K562 (cell line): ENCODE results near the gene PEX11A. TPM values are rescaled to one million over a fixed set of nuclear protein-coding genes. Genes with fewer than 3 reads are reported as not detected.
A peak's percentile ranks its signal among the peaks of the same experiment; 100 is the strongest.

Source experiments
- CREM ChIP-seq: IDR thresholded peaks from 2 replicates; pipeline ENCODE4 v1.6.1; 2014; ENCODE audit warnings: antibody characterized with exemption, low read depth
- DACH1 ChIP-seq: fragments of 450-650 bp; IDR thresholded peaks from 2 replicates; pipeline ENCODE4 v1.6.1; 2018; ENCODE audit not compliant: partially characterized antibody
- DEAF1 ChIP-seq: fragments of 450-650 bp; formaldehyde crosslinking; IDR thresholded peaks from 2 replicates; pipeline ENCODE4 v1.4.0; 2020; ENCODE audit warnings: mild to moderate bottlenecking, moderate library complexity
- NFE2L1 ChIP-seq: fragments of 450-650 bp; IDR thresholded peaks from 2 replicates; pipeline ENCODE4 v1.6.1; 2016; ENCODE audit warnings: missing genetic modification characterization, low read depth, mild to moderate bottlenecking, missing compliant biosample characterization, moderate library complexity, borderline replicate concordance
- PBX2 ChIP-seq, 2 experiments: IDR thresholded peaks in 1 of 2; conservative IDR thresholded peaks in 1 of 2; 2 replicates each; pipeline ENCODE4 v1.6.1; 2016; ENCODE audit warnings: low read depth in 2 of 2, mild to moderate bottlenecking in 1 of 2, missing compliant biosample characterization in 1 of 2, missing genetic modification characterization in 1 of 2, moderate library complexity in 1 of 2
- PRPF4 ChIP-seq: fragments of 200-400 bp; formaldehyde crosslinking; IDR thresholded peaks from one replicate; pipeline ENCODE4 v1.6.1; 2017; ENCODE audit warnings: low read length, low read depth, mild to moderate bottlenecking; ENCODE audit not compliant: insufficient read depth, poor library complexity, severe bottlenecking
- RAD21 ChIP-seq, 2 experiments: fragments of 250-450 bp in 1 of 2; fragments of 450-650 bp in 1 of 2; sonication (Bioruptor Pico) in 1 of 2; formaldehyde crosslinking in 1 of 2; IDR thresholded peaks in 1 of 2; conservative IDR thresholded peaks in 1 of 2; 2 replicates each; pipeline versions ENCODE4 v1.4.0 to v1.8.0; 2020 to 2022; ENCODE audit warnings: mild to moderate bottlenecking in 2 of 2, moderate library complexity in 1 of 2
- SFPQ ChIP-seq: fragments of 200-400 bp; formaldehyde crosslinking; IDR thresholded peaks from 2 replicates; pipeline ENCODE4 v1.6.1; 2017; ENCODE audit warnings: mild to moderate bottlenecking, low read depth, low read length, moderate library complexity
- SREBF2 ChIP-seq: sonication (generic); formaldehyde crosslinking; IDR thresholded peaks from 2 replicates; pipeline ENCODE4 v1.4.0; 2020; ENCODE audit warnings: mild to moderate bottlenecking, missing genetic modification reagents
- VEZF1 ChIP-seq: fragments of 200-800 bp; sonication (Bioruptor generic); IDR thresholded peaks from 2 replicates; pipeline ENCODE4 v1.6.1; 2017; ENCODE audit warnings: missing genetic modification characterization, missing compliant biosample characterization
- ZBTB43 ChIP-seq: sonication (generic); formaldehyde crosslinking; IDR thresholded peaks from 2 replicates; pipeline ENCODE4 v1.8.0; 2023; ENCODE audit warnings: mild to moderate bottlenecking, missing genetic modification reagents
- ZNF124 ChIP-seq: sonication (generic); formaldehyde crosslinking; IDR thresholded peaks from 2 replicates; pipeline ENCODE4 v1.8.1; 2022; ENCODE audit warnings: missing genetic modification reagents
- ZNF174 ChIP-seq: fragments of 250-450 bp; sonication (Bioruptor Pico); IDR thresholded peaks from 2 replicates; pipeline ENCODE4 v1.4.0; 2020; ENCODE audit warnings: mild to moderate bottlenecking
- ZNF277 ChIP-seq: fragments of 250-450 bp; sonication (Bioruptor Pico); IDR thresholded peaks from 2 replicates; pipeline ENCODE4 v1.8.0; 2022; ENCODE audit warnings: inconsistent platforms, mild to moderate bottlenecking, moderate library complexity, borderline replicate concordance
- polyA plus RNA-seq, 8 experiments: library from polyadenylated mRNA; depleted of rRNA in 4 of 8; stranded (reverse) in 5 of 8; unstranded in 3 of 8; fragments of >200 nt; fragmentation: Nextera tagmentation in 2 of 8; fragmentation: Illumina TruSeq in 1 of 8; extraction: Ambion mirVana in 2 of 8; extraction: Trizol in 1 of 8; gene quantifications; 2 replicates each; pipeline versions ENCODE4 v1.2.1 to v1.2.3, GENCODE V29; 2011 to 2014; ENCODE audit warnings: inconsistent platforms in 1 of 8, missing spikeins in 1 of 8
- total RNA-seq, 7 experiments: library from RNA; depleted of rRNA in 6 of 7; stranded (reverse); fragments of >200 nt in 6 of 7; fragmentation: Illumina TruSeq in 2 of 7; extraction: Trizol in 2 of 7; gene quantifications; 2 replicates each; pipeline versions ENCODE4 v1.2.1 to v1.2.3, GENCODE V29; 2011 to 2021; ENCODE audit warnings: low replicate concordance in 1 of 7

Gene PEX11A
- total and polyA plus RNA-seq, 9 of the 15 experiments (the other 6 are each of a cell fraction or from before 2014, with no cell fraction given), result not detected

GRCh38 chr15:89693696-89694095, 3.1 kb upstream of the PEX11A start (continued):
- TF ChIP-seq SFPQ (no peak), ZNF277 (CRISPR knock-in tag) (no peak), NFE2L1 (no peak), PBX2 (CRISPR knock-in tag; IDR thresholded peaks at IDR 0.05; ENCODE audit: low read depth) (no peak), PBX2 (tag; conservative IDR thresholded peaks at IDR 0.05; ENCODE audit: low read depth) (0 out of 2 replicates have a peak, but pooled peaks have one; percentile 22), PRPF4 (no peak), SREBF2 (no peak), DEAF1 (CRISPR knock-in tag) (no peak), DACH1 (no peak), ZNF174 (CRISPR knock-in tag) (no peak), ZNF124 (CRISPR knock-in tag) (no peak), ZBTB43 (CRISPR knock-in tag) (no peak), RAD21 (CRISPR knock-in tag; conservative IDR thresholded peaks at IDR 0.05 in 1 of 2, IDR thresholded peaks at IDR 0.05 in 1 of 2) (peak; percentile 17 to 52; a peak in 3 of 4 replicates), CREM (no peak), VEZF1 (CRISPR knock-in tag) (no peak)
